Ecto neural progenitor cell (in vitro differentiated cells): ENCODE data around the gene NUP93.
"Not testable (repeated sequence)": the region's sequence is repeated elsewhere in the genome, so short reads cannot be mapped to it uniquely, and the experiment has no call there.

Experiments
- DNase-seq: peaks from one replicate; pipeline ENCODE4 v3.0.0-alpha.2; 2018; ENCODE audit warnings: low spot score

Gene NUP93

GRCh38 chr16:56870276-56870888 lies 140.5 kb downstream of the NUP93 start:
- no peak for DNase-seq

- no peak for DNase-seq
Measured at GRCh38 chr16:56871172-56871593, 141.3 kb downstream of the NUP93 start.

- DNase-seq: no peak
Measured at GRCh38 chr16:56872863-56873391, 143.0 kb downstream of the NUP93 start.

GRCh38 chr16:56874800-56875199 lies 144.9 kb downstream of the NUP93 start:
- DNase-seq: no peak

- DNase-seq: no peak
Measured at GRCh38 chr16:56876048-56876447, 146.1 kb downstream of the NUP93 start.

GRCh38 chr16:56877486-56878182 lies 147.7 kb downstream of the NUP93 start:
- DNase-seq: no peak

GRCh38 chr16:56878282-56878854 lies 148.4 kb downstream of the NUP93 start:
- DNase-seq: no peak

GRCh38 chr16:56879276-56879675 lies 149.3 kb downstream of the NUP93 start:
- no peak for DNase-seq

- no peak for DNase-seq
Measured at GRCh38 chr16:56880176-56880575, 150.2 kb downstream of the NUP93 start.

GRCh38 chr16:56880685-56881084 lies 150.8 kb downstream of the NUP93 start:
- no peak for DNase-seq

GRCh38 chr16:56882077-56882800 lies 152.3 kb downstream of the NUP93 start:
- no peak for DNase-seq

- DNase-seq: no peak
Measured at GRCh38 chr16:56883586-56883985, 153.7 kb downstream of the NUP93 start.

GRCh38 chr16:56884026-56884582 lies 154.2 kb downstream of the NUP93 start:
- DNase-seq: no peak

GRCh38 chr16:56884929-56885328 lies 155.0 kb downstream of the NUP93 start:
- DNase-seq: not testable (repeated sequence)

GRCh38 chr16:56885446-56886162 lies 155.7 kb downstream of the NUP93 start:
- no peak for DNase-seq

GRCh38 chr16:56886296-56886695 lies 156.4 kb downstream of the NUP93 start:
- no peak for DNase-seq

GRCh38 chr16:56886826-56887225 lies 156.9 kb downstream of the NUP93 start:
- DNase-seq: no peak

GRCh38 chr16:56888806-56889205 lies 158.9 kb downstream of the NUP93 start:
- DNase-seq: no peak

- no peak for DNase-seq
Measured at GRCh38 chr16:56889206-56889605, 159.3 kb downstream of the NUP93 start.

- DNase-seq: no peak
Measured at GRCh38 chr16:56891685-56892084, 161.8 kb downstream of the NUP93 start.

GRCh38 chr16:56892705-56893104 lies 162.8 kb downstream of the NUP93 start:
- no peak for DNase-seq
